GM18858 (cell line): ENCODE data around the gene DMD.
"Not testable (repeated sequence)": the region's sequence is repeated elsewhere in the genome, so short reads cannot be mapped to it uniquely, and the experiment has no call there.

ENCODE experiments used
- ATAC-seq: cut with Tn5 transposase; IDR thresholded peaks from one replicate; pipeline ENCODE4 v1.9.1; 2021; ENCODE audit not compliant: unreplicated experiment

Gene DMD

GRCh38 chrX:31633349-31633748 lies 1578.0 kb downstream of the DMD start:
- no peak for ATAC-seq

- no peak for ATAC-seq
Measured at GRCh38 chrX:31629195-31629594, 1582.2 kb downstream of the DMD start.

- no peak for ATAC-seq
Measured at GRCh38 chrX:31609130-31609529, 1602.2 kb downstream of the DMD start.

GRCh38 chrX:31608638-31609037 lies 1602.7 kb downstream of the DMD start:
- no peak for ATAC-seq

GRCh38 chrX:31606771-31607170 lies 1604.6 kb downstream of the DMD start:
- ATAC-seq: no peak

- ATAC-seq: peak; percentile 91
Measured at GRCh38 chrX:31604629-31605221, 1606.6 kb downstream of the DMD start.

- no peak for ATAC-seq
Measured at GRCh38 chrX:31603411-31604120, 1607.8 kb downstream of the DMD start.

GRCh38 chrX:31600823-31601222 lies 1610.5 kb downstream of the DMD start:
- ATAC-seq: no peak

- no peak for ATAC-seq
Measured at GRCh38 chrX:31593353-31593752, 1618.0 kb downstream of the DMD start.

GRCh38 chrX:31591355-31591754 lies 1620.0 kb downstream of the DMD start:
- no peak for ATAC-seq

GRCh38 chrX:31590581-31591114 lies 1620.7 kb downstream of the DMD start:
- no peak for ATAC-seq

- no peak for ATAC-seq
Measured at GRCh38 chrX:31589503-31589902, 1621.8 kb downstream of the DMD start.

- ATAC-seq: no peak
Measured at GRCh38 chrX:31588355-31588754, 1623.0 kb downstream of the DMD start.

- not testable (repeated sequence) for ATAC-seq
Measured at GRCh38 chrX:31583892-31584291, 1627.5 kb downstream of the DMD start.

GRCh38 chrX:31580726-31581125 lies 1630.6 kb downstream of the DMD start:
- no peak for ATAC-seq

GRCh38 chrX:31580227-31580626 lies 1631.1 kb downstream of the DMD start:
- ATAC-seq: no peak

- no peak for ATAC-seq
Measured at GRCh38 chrX:31572360-31572759, 1639.0 kb downstream of the DMD start.

- no peak for ATAC-seq
Measured at GRCh38 chrX:31570658-31571057, 1640.7 kb downstream of the DMD start.

- ATAC-seq: no peak
Measured at GRCh38 chrX:31563792-31564191, 1647.6 kb downstream of the DMD start.

GRCh38 chrX:31555506-31555905 lies 1655.8 kb downstream of the DMD start:
- no peak for ATAC-seq

- ATAC-seq: no peak
Measured at GRCh38 chrX:31551913-31552312, 1659.4 kb downstream of the DMD start.

- ATAC-seq: no peak
Measured at GRCh38 chrX:31550158-31550557, 1661.2 kb downstream of the DMD start.

- ATAC-seq: no peak
Measured at GRCh38 chrX:31547816-31548215, 1663.5 kb downstream of the DMD start.
